Testis (tissue), 2 donors: ENCODE results near the gene FRY.

Experiments
- POLR2A ChIP-seq: fragments of 450-650 bp; IDR thresholded peaks from one replicate; pipeline ENCODE4 v1.6.1; 2017; ENCODE audit warnings: antibody characterized with exemption, mild to moderate bottlenecking, moderate library complexity
- TF ChIP-seq, protein P1 (sequence below), 3 experiments: fragments of 450-650 bp in 2 of 3; fragments of 200-600 bp in 1 of 3; sonication (generic) in 1 of 3; IDR thresholded peaks; one replicate each; pipeline ENCODE4 v1.5.1; 2016 to 2019; ENCODE audit warnings: antibody characterized with exemption in 3 of 3, mild to moderate bottlenecking in 2 of 3, moderate library complexity in 1 of 3

DNA sequence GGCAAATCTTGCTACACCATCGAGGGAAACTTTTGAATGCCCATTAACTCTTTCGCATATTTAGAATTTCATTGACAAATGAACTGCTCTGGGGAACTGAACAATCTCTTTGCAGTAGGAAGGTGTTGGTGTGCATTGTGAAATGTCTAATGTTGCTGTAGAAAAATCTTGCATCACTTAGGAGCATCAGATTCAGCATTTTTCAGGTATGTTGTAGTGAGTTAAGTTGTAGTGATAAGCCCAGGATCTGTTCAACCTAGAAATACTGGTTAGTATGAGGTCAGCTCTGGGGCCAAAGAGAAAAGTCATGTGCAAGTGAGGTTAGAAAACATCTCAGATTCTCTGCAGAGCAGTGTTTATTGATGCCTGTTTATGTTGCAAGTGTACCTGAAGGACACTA, 4.1 kb downstream of the FRY start:
- TF ChIP-seq, protein P1, sequence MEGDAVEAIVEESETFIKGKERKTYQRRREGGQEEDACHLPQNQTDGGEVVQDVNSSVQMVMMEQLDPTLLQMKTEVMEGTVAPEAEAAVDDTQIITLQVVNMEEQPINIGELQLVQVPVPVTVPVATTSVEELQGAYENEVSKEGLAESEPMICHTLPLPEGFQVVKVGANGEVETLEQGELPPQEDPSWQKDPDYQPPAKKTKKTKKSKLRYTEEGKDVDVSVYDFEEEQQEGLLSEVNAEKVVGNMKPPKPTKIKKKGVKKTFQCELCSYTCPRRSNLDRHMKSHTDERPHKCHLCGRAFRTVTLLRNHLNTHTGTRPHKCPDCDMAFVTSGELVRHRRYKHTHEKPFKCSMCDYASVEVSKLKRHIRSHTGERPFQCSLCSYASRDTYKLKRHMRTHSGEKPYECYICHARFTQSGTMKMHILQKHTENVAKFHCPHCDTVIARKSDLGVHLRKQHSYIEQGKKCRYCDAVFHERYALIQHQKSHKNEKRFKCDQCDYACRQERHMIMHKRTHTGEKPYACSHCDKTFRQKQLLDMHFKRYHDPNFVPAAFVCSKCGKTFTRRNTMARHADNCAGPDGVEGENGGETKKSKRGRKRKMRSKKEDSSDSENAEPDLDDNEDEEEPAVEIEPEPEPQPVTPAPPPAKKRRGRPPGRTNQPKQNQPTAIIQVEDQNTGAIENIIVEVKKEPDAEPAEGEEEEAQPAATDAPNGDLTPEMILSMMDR (IDR thresholded peaks at IDR 0.05) = no peak
- TF ChIP-seq POLR2A = no peak
